ENCODE results near the gene BRDT. TPM values are rescaled to one million over a fixed set of nuclear protein-coding genes. Genes with fewer than 3 reads are reported as not detected.

Gene BRDT
- total and polyA plus RNA-seq, 12 donors = not detected

DNA sequence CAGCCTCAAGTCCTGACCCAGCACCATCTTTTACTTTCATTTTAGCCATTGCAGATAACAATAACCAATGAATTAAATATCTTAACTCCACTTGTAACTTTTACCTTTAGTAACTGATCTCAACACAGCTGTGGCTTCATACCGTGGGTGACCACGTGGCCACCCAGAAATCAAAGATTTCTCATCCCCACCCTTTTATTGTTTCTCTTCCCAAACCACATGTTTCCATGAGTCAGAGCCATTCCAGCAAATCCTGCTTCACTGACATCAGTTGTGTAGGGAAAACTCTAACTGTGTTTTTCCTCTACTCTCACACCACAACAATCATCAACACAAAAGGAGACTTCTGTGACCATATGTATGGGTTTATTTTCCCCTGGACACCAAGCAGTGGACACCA lies 25.1 kb upstream of the BRDT start:
- TF ChIP-seq, protein P1, sequence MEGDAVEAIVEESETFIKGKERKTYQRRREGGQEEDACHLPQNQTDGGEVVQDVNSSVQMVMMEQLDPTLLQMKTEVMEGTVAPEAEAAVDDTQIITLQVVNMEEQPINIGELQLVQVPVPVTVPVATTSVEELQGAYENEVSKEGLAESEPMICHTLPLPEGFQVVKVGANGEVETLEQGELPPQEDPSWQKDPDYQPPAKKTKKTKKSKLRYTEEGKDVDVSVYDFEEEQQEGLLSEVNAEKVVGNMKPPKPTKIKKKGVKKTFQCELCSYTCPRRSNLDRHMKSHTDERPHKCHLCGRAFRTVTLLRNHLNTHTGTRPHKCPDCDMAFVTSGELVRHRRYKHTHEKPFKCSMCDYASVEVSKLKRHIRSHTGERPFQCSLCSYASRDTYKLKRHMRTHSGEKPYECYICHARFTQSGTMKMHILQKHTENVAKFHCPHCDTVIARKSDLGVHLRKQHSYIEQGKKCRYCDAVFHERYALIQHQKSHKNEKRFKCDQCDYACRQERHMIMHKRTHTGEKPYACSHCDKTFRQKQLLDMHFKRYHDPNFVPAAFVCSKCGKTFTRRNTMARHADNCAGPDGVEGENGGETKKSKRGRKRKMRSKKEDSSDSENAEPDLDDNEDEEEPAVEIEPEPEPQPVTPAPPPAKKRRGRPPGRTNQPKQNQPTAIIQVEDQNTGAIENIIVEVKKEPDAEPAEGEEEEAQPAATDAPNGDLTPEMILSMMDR (IDR thresholded peaks at IDR 0.05) = no peak
- no peak for TF ChIP-seq POLR2A (IDR thresholded peaks at IDR 0.05)
- H3K4me3 ChIP-seq = no peak overlapping the region
- intact Hi-C loops (cut with DNase I) = no loop called here
- WGBS, 4 donors = 73 to 90% (median 80%) methylated on average over 2 of the region's 2 CpGs
- peaks cover 2% of the 10 kb centered on the region in 2 donors for H3K4me1 ChIP-seq (replicated peaks in 1 of 2)
- no peaks in the 10 kb centered on the region for H3K9me3 ChIP-seq (replicated peaks in 1 of 3)
- H3K27me3 ChIP-seq = no peaks in the 10 kb centered on the region
- H3K36me3 ChIP-seq (replicated peaks in 1 of 2) = no peaks in the 10 kb centered on the region
- H3K27ac ChIP-seq = no peak overlapping the region
- DNase-seq = peak in 1 of 7 donors; percentile 9

DNA sequence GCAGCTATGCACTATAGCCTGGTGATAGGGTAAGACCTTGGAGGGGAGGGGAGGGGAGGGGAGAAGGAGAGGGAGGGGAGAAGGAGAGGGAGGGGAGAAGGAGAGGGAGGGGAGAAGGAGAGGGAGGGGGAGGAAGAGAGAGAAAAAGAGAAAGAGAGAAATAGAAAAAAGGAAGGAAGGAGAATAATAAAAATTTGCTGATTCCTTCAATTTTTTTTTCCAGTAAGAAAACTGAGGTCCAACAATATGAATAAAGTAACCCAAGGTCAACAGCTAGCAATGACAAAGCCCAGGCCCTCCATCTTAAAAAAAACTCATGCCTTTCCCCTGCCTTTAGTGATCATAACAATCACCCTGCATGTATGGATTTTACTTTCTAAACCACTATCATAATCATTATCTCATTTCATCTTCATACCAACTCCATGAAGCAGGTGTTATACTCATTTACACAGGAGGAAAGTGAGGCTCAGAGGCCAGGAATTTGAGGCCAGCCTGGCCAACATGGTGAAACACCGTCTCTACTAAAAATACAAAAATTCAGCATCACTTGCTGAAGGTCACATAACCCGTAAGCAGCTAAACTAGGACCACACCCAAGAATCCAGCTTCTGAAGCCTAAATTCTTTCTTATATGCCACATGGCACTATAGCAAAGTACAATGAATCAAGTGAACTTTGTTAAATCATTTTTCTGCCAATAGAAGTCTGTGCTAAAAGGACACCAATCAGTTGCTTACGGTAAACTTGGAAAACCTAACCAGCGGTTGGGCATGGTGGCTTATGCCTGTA lies 23.4 kb upstream of the BRDT start:
- Histone ChIP-seq H3K9me3 (replicated peaks in 1 of 3) (no peaks in the 10 kb centered on the region), H3K4me1 (replicated peaks in 1 of 2) (peaks cover 3 to 6% of the 10 kb centered on the region in 2 donors), H3K4me3 (no peak overlapping the region), H3K27ac (no peak overlapping the region), H3K36me3 (replicated peaks in 1 of 2) (no peaks in the 10 kb centered on the region), H3K27me3 (no peaks in the 10 kb centered on the region)
- intact Hi-C loops (cut with DNase I) = loop anchor here (5.0 kb wide), 3 partner anchors 39 to 414 kb away; partner anchors contain the start of gene TGFBR3 (in 1 of the 2)
- TF ChIP-seq POLR2A (IDR thresholded peaks at IDR 0.05) = no peak
- TF ChIP-seq, protein P1 (IDR thresholded peaks at IDR 0.05) = no peak
- WGBS, 4 donors = 66 to 73% (median 70%) methylated on average over 4 of the region's 4 CpGs
- peak in 2 of 7 donors; percentile 20 to 27 for DNase-seq

DNA sequence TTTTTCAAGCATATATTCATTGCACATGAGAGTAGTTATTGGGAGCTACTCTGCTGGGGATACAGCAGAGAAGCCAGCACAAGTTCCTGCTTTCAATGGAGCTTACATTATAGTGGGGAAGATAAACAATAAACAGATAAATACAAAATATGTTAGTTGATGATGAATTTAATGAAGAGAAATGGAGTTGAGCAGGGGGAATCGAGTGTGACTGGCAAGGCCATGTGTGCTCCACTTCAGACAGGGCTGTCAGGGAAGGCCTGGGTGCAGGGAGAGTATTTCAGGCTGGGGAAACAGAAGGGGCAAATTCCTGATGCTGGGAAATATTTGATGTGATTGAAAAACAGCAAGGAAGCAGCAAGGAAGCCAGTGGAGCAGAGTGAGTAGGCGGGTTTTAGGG lies 21.2 kb upstream of the BRDT start:
- no peak overlapping the region for H3K27ac ChIP-seq
- TF ChIP-seq POLR2A (IDR thresholded peaks at IDR 0.05) = no peak
- TF ChIP-seq, protein P1 (IDR thresholded peaks at IDR 0.05) = no peak
- peak in 1 of 7 donors; percentile 10 for DNase-seq
- peaks cover 3 to 6% of the 10 kb centered on the region in 2 donors for H3K4me1 ChIP-seq (replicated peaks in 1 of 2)
- no peak overlapping the region for H3K4me3 ChIP-seq
- no peaks in the 10 kb centered on the region for H3K36me3 ChIP-seq (replicated peaks in 1 of 2)
- H3K9me3 ChIP-seq (replicated peaks in 1 of 3) = no peaks in the 10 kb centered on the region
- no peaks in the 10 kb centered on the region for H3K27me3 ChIP-seq
- intact Hi-C loops (cut with DNase I) = loop anchor here (5.0 kb wide), 3 partner anchors 41 to 416 kb away; partner anchors contain the start of gene TGFBR3 (in 1 of the 2)
- 60 to 92% (median 86%) methylated on average over 2 of the region's 2 CpGs for WGBS, 4 donors

DNA sequence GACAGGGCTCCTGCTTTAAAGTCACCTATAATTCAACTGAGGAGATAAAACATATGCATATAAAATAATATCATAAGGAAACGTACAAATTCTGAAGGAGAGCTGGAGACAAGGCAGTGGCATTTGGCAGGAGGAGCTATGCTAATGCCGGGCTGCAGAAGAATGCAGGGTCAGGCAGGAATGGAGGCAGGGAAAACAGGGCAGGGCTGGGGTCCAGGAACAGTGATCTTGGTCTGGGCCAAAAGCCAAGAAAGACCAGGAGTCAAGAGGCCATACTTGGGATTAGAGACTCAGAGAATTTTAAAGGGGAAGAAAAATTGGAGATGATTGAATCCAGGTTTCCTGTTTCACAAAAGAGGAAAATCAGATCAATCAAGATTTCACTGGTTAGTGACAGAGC lies 20.0 kb upstream of the BRDT start:
- H3K27ac ChIP-seq = no peak overlapping the region
- TF ChIP-seq, protein P1 (IDR thresholded peaks at IDR 0.05) = no peak
- no peak for TF ChIP-seq POLR2A (IDR thresholded peaks at IDR 0.05)
- peak in 6 of 7 donors; percentile 26 to 78 (median 60) for DNase-seq
- H3K4me1 ChIP-seq (replicated peaks in 1 of 2) = peaks cover 3 to 6% of the 10 kb centered on the region in 2 donors
- no peaks in the 10 kb centered on the region for H3K36me3 ChIP-seq (replicated peaks in 1 of 2)
- 13 to 19% (median 17%) methylated on average over 2 of the region's 2 CpGs for WGBS, 4 donors
- intact Hi-C loops (cut with DNase I) = loop anchor here (5.0 kb wide), 3 partner anchors 42 to 417 kb away; partner anchors contain the start of gene TGFBR3 (in 1 of the 2)
- H3K4me3 ChIP-seq = no peak overlapping the region
- no peaks in the 10 kb centered on the region for H3K27me3 ChIP-seq
- H3K9me3 ChIP-seq (replicated peaks in 1 of 3) = no peaks in the 10 kb centered on the region
